ENCODE data around the gene RORB.
A peak's percentile ranks its signal among the peaks of the same experiment; 100 is the strongest.

Gene RORB

DNA sequence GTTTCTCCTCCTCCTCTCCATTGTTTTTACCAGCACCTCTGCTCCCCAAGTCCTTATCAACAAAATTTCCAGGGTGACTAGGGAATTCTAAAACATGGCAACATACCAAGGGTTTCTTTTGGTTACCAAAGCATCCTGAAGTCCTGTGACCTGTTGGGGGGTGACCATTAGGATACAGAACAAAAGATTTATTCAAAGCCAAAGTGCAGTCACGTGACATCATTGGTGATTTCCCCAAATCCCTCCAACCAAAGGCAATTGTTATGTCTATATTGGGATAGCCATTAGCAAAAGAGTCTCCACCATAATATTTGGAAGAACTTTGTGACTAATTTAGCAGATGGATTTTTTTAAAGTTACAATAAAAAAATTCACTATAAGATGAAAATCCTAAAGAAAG lies 222.2 kb downstream of the RORB start:
- no peak for DNase-seq (ENCODE audit: low spot score)

DNA sequence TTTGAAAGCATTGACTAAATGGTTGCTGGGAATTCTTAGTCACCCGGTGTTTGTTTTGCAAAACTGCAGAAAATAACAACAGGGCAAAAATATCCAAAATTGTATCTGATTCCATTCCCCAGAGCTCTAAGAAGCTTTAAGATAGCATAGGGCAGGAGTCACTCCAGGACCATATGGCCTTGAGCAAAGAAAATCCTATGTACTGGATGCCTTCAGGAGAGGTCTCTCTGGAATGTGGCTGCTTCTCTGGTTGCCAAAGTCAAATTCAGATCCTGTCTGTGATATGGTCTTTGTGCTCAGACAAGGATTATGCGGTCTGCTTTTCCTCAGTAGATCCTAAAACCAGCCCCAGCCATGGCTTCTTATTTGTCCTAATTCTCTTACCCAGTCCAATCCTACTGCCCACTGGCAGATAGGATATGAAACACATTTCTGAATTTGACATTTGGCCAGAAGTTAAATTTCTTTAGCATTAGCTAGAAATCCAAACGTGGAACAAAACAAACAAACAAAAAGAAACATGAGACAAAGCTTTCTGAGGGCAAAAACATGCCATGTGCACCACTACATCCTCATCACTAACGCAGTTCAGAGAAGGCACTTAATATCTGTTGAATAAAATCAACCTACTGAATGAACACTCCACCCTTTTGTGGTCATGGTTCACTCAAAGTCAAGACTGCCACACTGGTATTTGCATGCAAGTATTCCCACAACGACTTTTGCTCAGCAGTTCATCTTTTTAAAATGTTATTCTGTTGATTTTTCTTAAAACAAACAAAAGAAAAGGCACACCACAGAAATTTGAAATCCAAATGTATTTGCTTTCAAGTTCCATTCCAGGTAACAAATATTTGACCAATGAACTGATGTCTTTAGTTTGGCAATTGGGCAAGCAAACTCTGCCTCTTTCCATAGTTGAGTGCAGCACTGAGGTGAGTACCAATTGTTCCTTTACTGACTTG lies 224.8 kb downstream of the RORB start:
- DNase-seq (ENCODE audit: low spot score), result no peak

DNA sequence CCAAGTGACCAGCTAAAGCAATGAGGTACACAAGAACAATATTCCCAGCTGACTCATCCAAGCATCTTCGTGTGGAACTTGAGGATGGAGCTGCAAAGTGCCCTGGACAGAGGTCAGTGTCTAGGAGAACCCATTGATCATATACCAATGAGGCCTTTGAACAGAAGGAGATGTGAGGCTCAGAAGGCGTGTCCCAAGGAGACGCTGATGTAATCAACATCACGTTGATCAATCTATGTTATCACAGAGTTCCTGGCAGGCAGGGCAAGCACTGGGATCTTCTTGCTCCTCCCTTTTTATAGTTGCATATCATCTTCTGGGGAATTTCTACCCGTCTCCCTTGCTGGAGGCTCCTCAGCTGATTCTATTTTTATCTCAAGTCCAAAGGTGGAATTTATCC lies 227.2 kb downstream of the RORB start:
- no peak for DNase-seq (ENCODE audit: low spot score)

GRCh38 chr9:74726581-74726980 lies 229.4 kb downstream of the RORB start:
- no peak for DNase-seq (ENCODE audit: low spot score)

DNA sequence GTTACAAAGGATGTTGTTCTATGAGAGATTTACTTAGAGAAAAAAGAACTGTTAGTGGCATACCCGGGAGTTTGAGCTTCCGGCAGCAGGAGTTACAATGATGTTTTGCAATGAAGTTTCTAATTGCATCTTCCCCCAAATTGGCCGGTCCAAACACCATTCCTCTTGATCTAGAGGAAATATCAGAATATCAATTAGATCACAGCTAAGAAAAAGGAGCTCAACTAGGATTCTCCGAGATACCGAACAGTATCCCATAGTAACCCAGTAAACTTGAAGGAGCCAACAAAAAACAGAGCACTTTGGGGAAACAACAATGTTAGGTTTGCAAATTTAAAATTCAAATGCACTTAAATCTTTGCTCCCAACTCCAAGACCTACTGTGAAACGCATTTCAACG lies 231.0 kb downstream of the RORB start:
- DNase-seq (ENCODE audit: low spot score), result peak; percentile 29

- no peak for DNase-seq (ENCODE audit: low spot score)
Observed at GRCh38 chr9:74729136-74729695, 232.1 kb downstream of the RORB start.

DNA sequence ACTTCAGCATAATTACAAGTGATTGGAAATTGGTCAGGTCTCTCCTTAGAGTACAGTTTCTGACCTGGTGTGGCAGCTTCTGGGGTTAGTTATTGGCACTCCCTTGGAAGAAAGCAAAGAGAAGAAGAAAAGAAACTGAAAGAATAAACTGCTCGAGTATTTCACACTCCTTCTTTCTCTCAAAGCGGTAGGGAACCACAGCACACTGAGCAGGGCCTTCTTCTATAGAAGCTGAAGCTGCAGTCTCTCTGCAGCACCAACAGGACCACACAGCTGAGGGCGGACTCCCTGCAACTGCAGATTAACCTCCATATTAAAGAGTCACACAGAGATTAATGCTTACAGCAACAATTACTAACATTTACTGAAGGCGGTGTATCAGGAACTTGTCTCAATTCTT lies 238.6 kb downstream of the RORB start:
- DNase-seq (ENCODE audit: low spot score), result no peak

- DNase-seq (ENCODE audit: low spot score), result no peak
Observed at GRCh38 chr9:74736646-74737045, 239.5 kb downstream of the RORB start.

- no peak for DNase-seq (ENCODE audit: low spot score)
Observed at GRCh38 chr9:74742191-74742790, 245.2 kb downstream of the RORB start.

All from globus pallidus (tissue), 1 donor.